NOMO-1 treated with DMSO at 0.1 percent for 48 hours (cell line): Measurements from ENCODE around the gene KIF27.
"Not testable (repeated sequence)": the region's sequence is repeated elsewhere in the genome, so short reads cannot be mapped to it uniquely, and the experiment has no call there.

ENCODE experiments used
- DNase-seq: peaks from one replicate; lab custom pipeline; 2025; ENCODE audit not compliant: unreplicated experiment; lab: John Stamatoyannopoulos, UW

The KIF27 gene

GRCh38 chr9:83920927-83921707, at the start of gene KIF27:
Gene KIF27, minus strand, starts transcription at chr9:83921432. Its CDS starts 5,841 bp downstream, at chr9:83915591.
- peak; percentile 71 for DNase-seq

GRCh38 chr9:83969602-83970001, 48.4 kb upstream of the KIF27 start:
- DNase-seq: no peak

GRCh38 chr9:83967073-83967472, 45.8 kb upstream of the KIF27 start:
- no peak for DNase-seq

- DNase-seq: no peak
These were observed 45.0 kb upstream of the KIF27 start for GRCh38 chr9:83966209-83966582.

- no peak for DNase-seq
These were observed 44.3 kb upstream of the KIF27 start for GRCh38 chr9:83965350-83966208.

GRCh38 chr9:83964973-83965349, 43.7 kb upstream of the KIF27 start:
- no peak for DNase-seq

GRCh38 chr9:83962165-83962564, 40.9 kb upstream of the KIF27 start:
- DNase-seq: no peak

GRCh38 chr9:83960991-83961390, 39.8 kb upstream of the KIF27 start:
- no peak for DNase-seq

GRCh38 chr9:83959061-83959460, 37.8 kb upstream of the KIF27 start:
- no peak for DNase-seq

GRCh38 chr9:83957248-83957513, 35.9 kb upstream of the KIF27 start:
- no peak for DNase-seq

- DNase-seq: peak; percentile 45
These were observed 35.4 kb upstream of the KIF27 start for GRCh38 chr9:83956436-83957247.

- peak; percentile 61 for DNase-seq
These were observed 34.8 kb upstream of the KIF27 start for GRCh38 chr9:83956086-83956435.

- DNase-seq: not testable (repeated sequence)
These were observed 26.9 kb upstream of the KIF27 start for GRCh38 chr9:83948096-83948495.

GRCh38 chr9:83940590-83941303, 19.5 kb upstream of the KIF27 start:
- DNase-seq: no peak

GRCh38 chr9:83937861-83938455, 16.7 kb upstream of the KIF27 start:
- peak; percentile 31 for DNase-seq

GRCh38 chr9:83936523-83936922, 15.3 kb upstream of the KIF27 start:
- DNase-seq: no peak

- no peak for DNase-seq
These were observed 14.2 kb upstream of the KIF27 start for GRCh38 chr9:83935276-83935935.

GRCh38 chr9:83934569-83935275, 13.5 kb upstream of the KIF27 start:
- peak; percentile 56 for DNase-seq

GRCh38 chr9:83933790-83934189, 12.6 kb upstream of the KIF27 start:
- no peak for DNase-seq

- DNase-seq: no peak
These were observed 11.6 kb upstream of the KIF27 start for GRCh38 chr9:83932851-83933250.
